Kidney (tissue), 14 donors: Measurements from ENCODE around the gene SAP25. TPM values are rescaled to one million over a fixed set of nuclear protein-coding genes. Genes with fewer than 3 reads are reported as not detected.

Source experiments
- DNase-seq, 5 donors: peaks; one replicate each; pipeline ENCODE4 v3.0.0-alpha.2; 2013 to 2020
- FAIRE-seq: peaks from 2 replicates; lab custom pipeline; 2012; peaks lifted over from hg19 to GRCh38; lab: Jason Lieb, UNC
- H3K27ac ChIP-seq, 2 donors: one replicate each; pipeline ENCODE4 v1.7.0; 2013; ENCODE audit warnings: low read depth in 2 of 2, low read length in 2 of 2, inconsistent platforms in 1 of 2
- H3K27me3 ChIP-seq: one replicate; pipeline ENCODE4 v1.7.1; 2013; ENCODE audit warnings: low read length, inconsistent platforms; ENCODE audit not compliant: control insufficient read depth, insufficient read depth
- H3K36me3 ChIP-seq, 3 donors: one replicate each; pipeline versions ENCODE4 v1.7.0 to v1.7.1; 2013; ENCODE audit warnings: low read length in 3 of 3, control low read depth in 1 of 3, inconsistent platforms in 1 of 3; ENCODE audit not compliant: insufficient read depth in 3 of 3, control insufficient read depth in 2 of 3
- H3K4me1 ChIP-seq, 3 donors: one replicate each; pipeline versions ENCODE4 v1.7.0 to v1.7.1; 2013; ENCODE audit warnings: low read length in 3 of 3, inconsistent platforms in 1 of 3, low read depth in 1 of 3; ENCODE audit not compliant: control insufficient read depth in 2 of 3, insufficient read depth in 2 of 3
- H3K4me3 ChIP-seq, 3 donors: one replicate each; pipeline versions ENCODE4 v1.7.0 to v1.8.1; 2013; ENCODE audit warnings: low read length in 3 of 3, control low read depth in 1 of 3, inconsistent platforms in 1 of 3
- H3K9ac ChIP-seq, 3 donors: one replicate each; pipeline versions ENCODE4 v1.7.0 to v1.7.1; 2013; ENCODE audit warnings: low read length in 3 of 3, control low read depth in 1 of 3, inconsistent platforms in 1 of 3
- H3K9me3 ChIP-seq, 3 donors: one replicate each; pipeline versions ENCODE4 v1.7.0 to v1.7.1; 2013; ENCODE audit warnings: low read length in 3 of 3, control low read depth in 1 of 3, inconsistent platforms in 1 of 3; ENCODE audit not compliant: control insufficient read depth in 2 of 3, insufficient read depth in 1 of 3
- CTCF ChIP-seq: IDR thresholded peaks from 3 replicates; pipeline ENCODE4 v1.5.1; 2012; ENCODE audit warnings: mild to moderate bottlenecking, moderate library complexity, borderline replicate concordance; ENCODE audit not compliant: insufficient read depth; ENCODE audit errors: extremely low read depth
- intact Hi-C: fragments of 100-400 bp; cut with DNase I; formaldehyde crosslinking; loops from one replicate; pipeline ENCODE4 v1.11.1; 2022
- polyA plus RNA-seq: library from polyadenylated mRNA; stranded (reverse); fragments of 350-450 nt; fragmentation: Illumina TruSeq; extraction: RNeasy Lipid Tissue Mini Kit (QIAGEN cat#74804); gene quantifications from one replicate; pipeline ENCODE4 v1.2.3, GENCODE V29; 2014; ENCODE audit warnings: low read depth, low replicate concordance; ENCODE audit not compliant: insufficient read depth
- total RNA-seq: library from RNA; stranded (reverse); fragmentation: NEBNext Ultra II Directional; extraction: Animal tissue kit (Norgen Biotek cat#: 25700); gene quantifications from one replicate; pipeline ENCODE4 v1.2.1, GENCODE V29; 2021
- donor health status: control.
- donor health status: control.
- donor health status: control.
- donor health status: control.
- donor health status: control.
- donor health status: DM: yes; HTN: yes; CAD: no.
- donor health status: Normal renal cell carcinoma (clear cell type).

SAP25 gene
- total and polyA plus RNA-seq, 2 donors from 2014 or later: 5.7 to 9.8 TPM

- Histone ChIP-seq H3K27ac (no peak overlapping the region), H3K36me3 (peaks cover 2 to 27% (median 20%) of the 10 kb centered on the region in 3 donors), H3K4me1 (peaks cover 0 to under 1% (median 0%) of the 10 kb centered on the region in 3 donors), H3K9me3 (no peaks in the 10 kb centered on the region), H3K27me3 (no peaks in the 10 kb centered on the region), H3K4me3 (no peak overlapping the region), H3K9ac (no peak overlapping the region)
- no peak for TF ChIP-seq CTCF
- intact Hi-C loops: loop anchor here (10.0 kb wide), 1 partner anchor 110 kb away; no protein-coding TSS in a partner anchor
- FAIRE-seq: no peak
- peak in 3 of 5 donors; percentile 53 to 80 (median 58) for DNase-seq
Measured at GRCh38 chr7:100575206-100575631, 1.5 kb upstream of the SAP25 start.

GRCh38 chr7:100574362-100575205, 884 bp upstream of the SAP25 start:
- peaks cover 0 to 4% (median 0%) of the 10 kb centered on the region in 3 donors for H3K4me1 ChIP-seq
- H3K9me3 ChIP-seq: no peaks in the 10 kb centered on the region
- intact Hi-C loops: loop anchor here (10.0 kb wide), 1 partner anchor 110 kb away; no protein-coding TSS in a partner anchor
- H3K27me3 ChIP-seq: no peaks in the 10 kb centered on the region
- TF ChIP-seq CTCF: no peak
- no peak overlapping the region for H3K4me3 ChIP-seq
- no peak overlapping the region for H3K27ac ChIP-seq
- FAIRE-seq (no peak), DNase-seq (no peak)
- no peak overlapping the region for H3K9ac ChIP-seq
- peaks cover 0 to 25% (median 14%) of the 10 kb centered on the region in 3 donors for H3K36me3 ChIP-seq

GRCh38 chr7:100572949-100573675, 588 bp downstream of the SAP25 start:
- DNase-seq (no peak), FAIRE-seq (no peak)
- no peak overlapping the region for H3K4me3 ChIP-seq
- H3K9me3 ChIP-seq: no peaks in the 10 kb centered on the region
- peaks cover 0 to 4% (median 0%) of the 10 kb centered on the region in 3 donors for H3K4me1 ChIP-seq
- TF ChIP-seq CTCF: no peak
- H3K27ac ChIP-seq: no peak overlapping the region
- H3K36me3 ChIP-seq: peaks cover 0 to 20% (median 10%) of the 10 kb centered on the region in 3 donors
- intact Hi-C loops: loop anchor here (10.0 kb wide), 1 partner anchor 112 kb away; no protein-coding TSS in a partner anchor
- H3K9ac ChIP-seq: no peak overlapping the region
- no peaks in the 10 kb centered on the region for H3K27me3 ChIP-seq
